ENCODE results near the gene LRRFIP1.
A peak's percentile ranks its signal among the peaks of the same experiment; 100 is the strongest.
"Not testable (repeated sequence)": the region's sequence is repeated elsewhere in the genome, so short reads cannot be mapped to it uniquely, and the experiment has no call there.

Gene LRRFIP1

GRCh38 chr2:237627441-237628246 lies at the start of gene LRRFIP1:
TSS of gene LRRFIP1 (plus strand) at chr2:237627587. CDS start at chr2:237627645, 58 bp downstream.
- DNase-seq (ENCODE audit: low read depth, low spot score): no peak

GRCh38 chr2:237577956-237578870 lies 49.2 kb upstream of the LRRFIP1 start:
- DNase-seq (ENCODE audit: low read depth, low spot score): no peak

GRCh38 chr2:237581326-237581725 lies 46.1 kb upstream of the LRRFIP1 start:
- no peak for DNase-seq (ENCODE audit: low read depth, low spot score)

- DNase-seq (ENCODE audit: low read depth, low spot score): peak; percentile 80
These were observed 45.3 kb upstream of the LRRFIP1 start for GRCh38 chr2:237581751-237582746.

- no peak for DNase-seq (ENCODE audit: low read depth, low spot score)
These were observed 43.7 kb upstream of the LRRFIP1 start for GRCh38 chr2:237583385-237584295.

- DNase-seq (ENCODE audit: low read depth, low spot score): no peak
These were observed 41.7 kb upstream of the LRRFIP1 start for GRCh38 chr2:237585590-237586221.

GRCh38 chr2:237588044-237588696 lies 39.2 kb upstream of the LRRFIP1 start:
- no peak for DNase-seq (ENCODE audit: low read depth, low spot score)

GRCh38 chr2:237590272-237591140 lies 36.9 kb upstream of the LRRFIP1 start, which contains the start of gene RAB17:
TSS of gene RAB17 (minus strand) at chr2:237590734. CDS start at chr2:237586154, 4,580 bp downstream.
- DNase-seq (ENCODE audit: low read depth, low spot score): peak; percentile 69

- DNase-seq (ENCODE audit: low read depth, low spot score): peak; percentile 76
These were observed 36.1 kb upstream of the LRRFIP1 start for GRCh38 chr2:237591141-237591881.

GRCh38 chr2:237592425-237592980 lies 34.9 kb upstream of the LRRFIP1 start:
- DNase-seq (ENCODE audit: low read depth, low spot score): no peak

GRCh38 chr2:237593036-237593435 lies 34.4 kb upstream of the LRRFIP1 start:
- DNase-seq (ENCODE audit: low read depth, low spot score): no peak

GRCh38 chr2:237593596-237594320 lies 33.6 kb upstream of the LRRFIP1 start:
- DNase-seq (ENCODE audit: low read depth, low spot score): peak; percentile 72

GRCh38 chr2:237594514-237594871 lies 32.9 kb upstream of the LRRFIP1 start:
- no peak for DNase-seq (ENCODE audit: low read depth, low spot score)

GRCh38 chr2:237595829-237596519 lies 31.4 kb upstream of the LRRFIP1 start:
- not testable (repeated sequence) for DNase-seq (ENCODE audit: low read depth, low spot score)

GRCh38 chr2:237596520-237597195 lies 30.7 kb upstream of the LRRFIP1 start:
- DNase-seq (ENCODE audit: low read depth, low spot score): no peak

All from ELF-1 (cell line).